Stimulated activated CD4-positive, alpha-beta T cell treated with anti-CD3 and anti-CD28 coated beads, TNF-alpha, amount 100 ng/mL, for 1 hour (primary cell): ENCODE data around the gene XPNPEP2.
"Not testable (repeated sequence)": the region's sequence is repeated elsewhere in the genome, so short reads cannot be mapped to it uniquely, and the experiment has no call there.

Source experiments
- DNase-seq, 3 donors: peaks; one replicate each; pipeline ENCODE4 v3.0.0-alpha.2; 2020; ENCODE audit warnings: low read depth in 3 of 3, low spot score in 1 of 3

The XPNPEP2 gene

GRCh38 chrX:129719268-129719667, 19.5 kb upstream of the XPNPEP2 start:
- DNase-seq: no peak

GRCh38 chrX:129719931-129720530, 18.7 kb upstream of the XPNPEP2 start:
- DNase-seq: no peak

- DNase-seq: no peak
Measured at GRCh38 chrX:129720741-129721140, 18.0 kb upstream of the XPNPEP2 start.

DNA sequence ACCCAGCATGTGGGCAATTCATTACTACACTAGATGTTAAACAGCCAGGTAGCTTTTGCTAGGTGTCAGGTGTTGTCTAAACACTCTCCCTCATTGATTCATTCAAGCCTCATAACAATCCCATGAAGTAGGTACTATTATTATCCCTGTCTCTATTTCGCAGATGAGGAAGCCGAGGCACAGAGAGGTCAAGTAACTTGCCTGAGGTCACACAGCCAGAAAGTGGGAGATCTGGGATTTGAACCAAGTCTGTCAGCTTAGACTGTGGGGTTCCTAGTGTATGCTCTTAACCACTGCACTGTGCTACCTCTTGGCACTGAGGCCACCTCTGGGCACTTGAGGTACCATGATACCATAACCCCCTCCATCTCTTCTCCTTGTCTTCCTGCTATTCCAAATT, 17.4 kb upstream of the XPNPEP2 start:
- DNase-seq: no peak

- DNase-seq: no peak
Measured at GRCh38 chrX:129721870-129722269, 16.9 kb upstream of the XPNPEP2 start.

- no peak for DNase-seq
Measured at GRCh38 chrX:129723511-129723910, 15.3 kb upstream of the XPNPEP2 start.

DNA sequence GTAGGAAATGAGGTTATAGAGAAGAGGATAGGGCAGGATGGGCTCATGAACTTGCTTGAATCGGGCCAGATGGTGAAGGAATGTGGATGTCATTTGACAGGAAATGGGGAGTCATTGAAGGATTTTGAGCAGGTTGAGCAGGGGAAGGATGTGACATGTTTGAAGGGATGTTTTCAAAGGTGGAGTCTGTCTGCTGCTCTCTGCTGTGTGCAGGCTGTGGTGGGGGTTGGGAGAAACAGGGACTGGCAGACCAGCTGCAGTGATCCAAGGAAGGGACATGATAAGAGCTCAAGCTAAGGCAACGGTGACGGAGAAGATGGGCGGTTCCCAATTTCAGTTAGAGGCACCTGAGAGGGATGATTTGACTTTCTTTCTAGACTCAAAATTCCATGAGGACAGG, 14.0 kb upstream of the XPNPEP2 start:
- no peak for DNase-seq

- DNase-seq: peak in 1 of 3 donors; percentile 12
Measured at GRCh38 chrX:129726307-129727111, 12.3 kb upstream of the XPNPEP2 start.

DNA sequence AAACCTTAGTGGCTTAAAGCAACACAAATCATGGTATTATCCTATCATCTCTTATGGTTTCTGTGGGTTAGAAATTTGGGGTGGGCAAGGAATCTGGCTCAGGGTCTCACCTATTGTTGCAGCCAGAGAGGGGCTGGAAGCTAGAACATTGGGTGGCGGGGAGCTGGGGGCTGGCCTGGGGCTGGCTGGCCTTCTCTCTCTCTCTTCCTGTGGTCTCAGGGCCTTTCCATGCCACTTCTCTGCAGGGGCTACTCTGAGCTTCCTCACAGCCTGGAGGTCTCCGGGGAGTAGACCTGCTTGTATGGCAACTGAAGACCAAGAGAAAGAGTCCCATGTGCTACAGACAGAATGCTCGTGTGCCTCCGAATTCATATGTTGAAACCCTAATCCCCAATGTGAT, 10.7 kb upstream of the XPNPEP2 start:
- DNase-seq: no peak

GRCh38 chrX:129731228-129731627, 7.6 kb upstream of the XPNPEP2 start:
- DNase-seq: no peak

- DNase-seq: no peak
Measured at GRCh38 chrX:129732857-129733256, 5.9 kb upstream of the XPNPEP2 start.

- no peak for DNase-seq
Measured at GRCh38 chrX:129733335-129733734, 5.4 kb upstream of the XPNPEP2 start.

DNA sequence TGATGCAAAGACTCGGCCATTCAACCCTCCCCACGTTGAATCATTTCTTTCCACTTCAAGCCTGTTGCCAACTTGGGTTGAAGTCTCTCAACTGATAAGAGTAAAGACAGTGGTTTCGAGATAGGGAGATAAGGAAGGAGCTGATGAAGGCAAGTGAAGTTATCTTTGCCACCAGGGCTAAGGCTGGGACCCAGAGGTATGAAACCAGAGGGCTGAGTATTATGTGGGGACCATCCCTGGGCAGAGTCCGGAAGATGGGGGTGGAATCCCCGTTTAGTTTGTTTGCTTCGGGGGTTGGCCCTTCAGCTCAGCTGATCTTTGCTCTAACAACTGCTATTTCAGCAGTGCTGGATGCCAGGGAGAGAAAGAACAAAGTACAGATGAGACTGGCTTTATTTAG, 2.3 kb upstream of the XPNPEP2 start:
- no peak for DNase-seq

GRCh38 chrX:129737916-129738315, 863 bp upstream of the XPNPEP2 start:
- DNase-seq: no peak

DNA sequence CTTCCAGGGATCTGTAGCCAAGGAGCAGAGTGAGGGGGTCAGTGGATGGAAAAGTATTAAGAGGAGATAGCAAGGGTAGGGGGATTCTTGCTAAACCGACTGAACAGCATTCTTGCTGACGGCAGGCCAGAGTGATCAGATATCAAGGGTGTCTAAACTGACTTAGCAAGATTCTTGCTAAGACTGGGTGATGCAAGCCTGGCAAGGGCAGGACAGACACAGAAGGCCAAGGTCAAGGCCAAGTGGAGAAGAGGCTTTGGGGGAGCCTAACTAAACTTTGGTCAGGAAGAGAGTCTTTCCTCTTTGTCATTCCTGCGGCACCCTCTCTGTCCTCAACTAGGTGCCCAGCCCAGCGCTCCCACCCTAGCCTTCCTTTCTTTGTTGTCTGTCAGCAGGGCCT, 799 bp downstream of the XPNPEP2 start:
- no peak for DNase-seq

- no peak for DNase-seq
Measured at GRCh38 chrX:129741880-129742758, 3.3 kb downstream of the XPNPEP2 start.

DNA sequence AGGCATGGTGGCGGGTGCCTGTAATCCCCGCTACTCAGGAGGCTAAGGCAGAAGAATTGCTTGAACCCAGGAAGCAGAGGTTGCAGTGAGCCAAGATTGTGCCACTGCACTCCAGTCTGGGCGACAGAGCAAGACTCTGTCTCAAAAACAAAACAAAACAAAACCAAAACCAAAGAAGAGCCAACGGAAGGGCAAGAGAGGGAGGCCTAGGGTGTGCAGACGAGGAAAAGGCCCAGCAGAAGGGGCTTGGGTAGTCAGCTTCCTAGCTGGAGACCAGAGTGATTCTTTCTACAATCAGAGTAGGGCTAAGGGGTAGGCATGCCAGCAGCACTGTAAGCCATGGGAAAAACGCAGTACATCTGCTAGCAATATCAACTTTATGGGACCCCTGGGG, 4.0 kb downstream of the XPNPEP2 start:
- not testable (repeated sequence) for DNase-seq

GRCh38 chrX:129743821-129744220, 5.0 kb downstream of the XPNPEP2 start:
- no peak for DNase-seq

GRCh38 chrX:129744861-129745321, 6.1 kb downstream of the XPNPEP2 start:
- no peak for DNase-seq

- no peak for DNase-seq
Measured at GRCh38 chrX:129746557-129747470, 8.0 kb downstream of the XPNPEP2 start.

GRCh38 chrX:129747533-129747932, 8.8 kb downstream of the XPNPEP2 start:
- DNase-seq: no peak
